ENCODE results near the gene AMY2B. TPM values are rescaled to one million over a fixed set of nuclear protein-coding genes. Genes with fewer than 3 reads are reported as not detected.
A peak's percentile ranks its signal among the peaks of the same experiment; 100 is the strongest.
"Not testable (repeated sequence)": the region's sequence is repeated elsewhere in the genome, so short reads cannot be mapped to it uniquely, and the experiment has no call there.

The AMY2B gene
- total RNA-seq, 2 donors from 2014 or later = 894 to 1,483 TPM

- H3K27ac ChIP-seq = peak overlapping the region in 3 of 4 donors; percentile 45 to 94 (median 94)
- ATAC-seq = no peak
Measured at GRCh38 chr1:103560427-103560826, 11.0 kb upstream of the AMY2B start.

GRCh38 chr1:103561124-103561523 is 10.3 kb upstream of the AMY2B start:
- H3K36me3 ChIP-seq (replicated peaks in 1 of 2; ENCODE audit: insufficient read depth in 1 of 2, low read depth in 2 of 2); DNase-seq; H3K27me3 ChIP-seq; intact Hi-C loops (cut with DNase I); H3K9me3 ChIP-seq; ATAC-seq: not testable (repeated sequence)
- H3K4me1 ChIP-seq = peaks cover 39% of the 10 kb centered on the region
- WGBS, 2 donors = 29 to 34% methylated on average over 3 of the region's 3 CpGs
- H3K4me3 ChIP-seq = peak overlapping the region in 1 of 2 donors; percentile 14
- peak overlapping the region; percentile 77 to 94 (median 90) for H3K27ac ChIP-seq
- TF ChIP-seq POLR2A (IDR thresholded peaks at IDR 0.05) = peak in 1 of 3 donors; percentile 48

More at GRCh38 chr1:103560427-103560826, 11.0 kb upstream of the AMY2B start:
- H3K4me1 ChIP-seq = peaks cover 32% of the 10 kb centered on the region
- no peak overlapping the region for H3K4me3 ChIP-seq
- TF ChIP-seq POLR2A (IDR thresholded peaks at IDR 0.05) = no peak
- no peak for TF ChIP-seq CTCF (IDR thresholded peaks at IDR 0.05)
- intact Hi-C loops (cut with DNase I) = no loop called here
- H3K9me3 ChIP-seq = no peaks in the 10 kb centered on the region
- no peaks in the 10 kb centered on the region for H3K27me3 ChIP-seq
- H3K36me3 ChIP-seq (replicated peaks in 1 of 2; ENCODE audit: insufficient read depth in 1 of 2, low read depth in 2 of 2) = peaks cover 0 to 5% of the 10 kb centered on the region in 2 donors
- DNase-seq = no peak

- Histone ChIP-seq H3K27ac (peak overlapping the region; percentile 57 to 94 (median 90)), H3K4me1 (peaks cover 44% of the 10 kb centered on the region), H3K9me3 (no peaks in the 10 kb centered on the region), H3K36me3 (replicated peaks in 1 of 2; ENCODE audit: insufficient read depth in 1 of 2, low read depth in 2 of 2) (no peaks in the 10 kb centered on the region), H3K4me3 (peak overlapping the region; percentile 10 to 14), H3K27me3 (no peaks in the 10 kb centered on the region)
- DNase-seq (no peak), ATAC-seq (peak; percentile 94)
- 27 to 29% methylated on average over 2 of the region's 2 CpGs for WGBS, 2 donors
- intact Hi-C loops (cut with DNase I) = no loop called here
- peak in 2 of 3 donors; percentile 41 to 54 for TF ChIP-seq POLR2A (IDR thresholded peaks at IDR 0.05)
- no peak for TF ChIP-seq CTCF (IDR thresholded peaks at IDR 0.05)
Measured at GRCh38 chr1:103561643-103562395, 9.6 kb upstream of the AMY2B start.

GRCh38 chr1:103563056-103563455 is 8.3 kb upstream of the AMY2B start:
- H3K4me3 ChIP-seq = peak overlapping the region in 1 of 2 donors; percentile 10
- no peaks in the 10 kb centered on the region for H3K27me3 ChIP-seq
- peaks cover 55% of the 10 kb centered on the region for H3K4me1 ChIP-seq
- H3K27ac ChIP-seq = peak overlapping the region; percentile 42 to 94 (median 90)
- H3K36me3 ChIP-seq (replicated peaks in 1 of 2; ENCODE audit: insufficient read depth in 1 of 2, low read depth in 2 of 2) = no peaks in the 10 kb centered on the region
- H3K9me3 ChIP-seq = no peaks in the 10 kb centered on the region
- intact Hi-C loops (cut with DNase I) = no loop called here
- ATAC-seq = no peak
- WGBS, 2 donors = 33 to 39% methylated on average over 4 of the region's 4 CpGs
- TF ChIP-seq CTCF (IDR thresholded peaks at IDR 0.05) (no peak), POLR2A (IDR thresholded peaks at IDR 0.05) (no peak)
- DNase-seq = no peak

GRCh38 chr1:103569493-103569892 is 1.9 kb upstream of the AMY2B start:
- Histone ChIP-seq H3K27me3 (no peaks in the 10 kb centered on the region), H3K4me3 (no peak overlapping the region), H3K4me1 (peaks cover 50% of the 10 kb centered on the region), H3K36me3 (replicated peaks in 1 of 2; ENCODE audit: insufficient read depth in 1 of 2, low read depth in 2 of 2) (no peaks in the 10 kb centered on the region), H3K27ac (peak overlapping the region in 2 of 4 donors; percentile 60 to 79), H3K9me3 (no peaks in the 10 kb centered on the region)
- DNase-seq (no peak), ATAC-seq (no peak)
- TF ChIP-seq CTCF (IDR thresholded peaks at IDR 0.05) = no peak
- TF ChIP-seq POLR2A (IDR thresholded peaks at IDR 0.05) = no peak
- intact Hi-C loops (cut with DNase I) = no loop called here
- WGBS, 2 donors = 94% methylated on average over 7 of the region's 7 CpGs
